OCI-LY7 (cell line): ENCODE data around the gene MYBPC2. TPM values are rescaled to one million over a fixed set of nuclear protein-coding genes. Genes with fewer than 3 reads are reported as not detected.

Experiments used
- BruUV-seq: library from RNA; stranded (reverse); fragments of 400-500 nt; replicated peaks from 2 replicates; lab custom pipeline; 2021; lab: Mats Ljungman, UMichigan
- CTCF ChIA-PET: fragments of 300-600 bp; sonication (Branson Sonifier 250); formaldehyde crosslinking; loops from one replicate; lab custom pipeline; 2022; ENCODE audit warnings: antibody characterized with exemption; ENCODE audit not compliant: unreplicated experiment; lab: Charles Lee
- POLR2A ChIA-PET: fragments of 300-600 bp; sonication (Branson Sonifier 250); formaldehyde crosslinking; loops from one replicate; lab custom pipeline; 2022; ENCODE audit warnings: antibody characterized with exemption; lab: Charles Lee
- DNase-seq: peaks from one replicate; pipeline ENCODE4 v3.0.0-alpha.2; 2015; ENCODE audit warnings: low spot score
- H2AFZ ChIP-seq: fragments of 200-600 bp; sonication (generic), shearing (Covaris generic); 2 replicates; pipeline ENCODE4 v1.6.1; 2014; ENCODE audit warnings: mild to moderate bottlenecking, antibody characterized with exemption, low read length, moderate library complexity
- H3K27ac ChIP-seq: fragments of 200-600 bp; sonication (generic); 2 replicates; pipeline ENCODE4 v1.5.1; 2014; ENCODE audit warnings: mixed run types, low read depth, mild to moderate bottlenecking, moderate library complexity, low read length, inconsistent platforms; ENCODE audit not compliant: poor library complexity, severe bottlenecking
- H3K36me3 ChIP-seq: fragments of 200-600 bp; sonication (generic); 2 replicates; pipeline ENCODE4 v1.6.1; 2014; ENCODE audit warnings: mild to moderate bottlenecking, antibody characterized with exemption, low read length, moderate library complexity, mixed read lengths; ENCODE audit not compliant: insufficient read depth
- H3K4me1 ChIP-seq: fragments of 200-600 bp; sonication (generic); 2 replicates; pipeline ENCODE4 v1.5.1; 2014; ENCODE audit warnings: mild to moderate bottlenecking, low read length; ENCODE audit not compliant: insufficient read depth, poor library complexity, severe bottlenecking
- H3K4me2 ChIP-seq: fragments of 200-600 bp; sonication (generic); 2 replicates; pipeline ENCODE4 v1.6.1; 2014; ENCODE audit warnings: mild to moderate bottlenecking, low read length
- H3K4me3 ChIP-seq: fragments of 200-600 bp; sonication (generic); 2 replicates; pipeline ENCODE4 v1.5.1; 2014; ENCODE audit warnings: mild to moderate bottlenecking, low read depth, low read length; ENCODE audit not compliant: poor library complexity, severe bottlenecking
- H3K79me2 ChIP-seq: fragments of 200-600 bp; sonication (generic); 2 replicates; pipeline ENCODE4 v1.6.1; 2016; ENCODE audit warnings: low read depth, mild to moderate bottlenecking, low read length, moderate library complexity, mixed read lengths; ENCODE audit not compliant: insufficient read depth
- H3K9me2 ChIP-seq: fragments of 200-600 bp; sonication (generic); 2 replicates; pipeline ENCODE4 v1.6.1; 2016; ENCODE audit warnings: mild to moderate bottlenecking, low read length, mixed read lengths; ENCODE audit not compliant: insufficient read depth
- H3K9me3 ChIP-seq: fragments of 200-600 bp; sonication (generic); 2 replicates; pipeline ENCODE4 v1.6.1; 2014; ENCODE audit warnings: mild to moderate bottlenecking, mixed run types, low read length, mixed read lengths
- H4K20me1 ChIP-seq: fragments of 200-600 bp; sonication (generic); 2 replicates; pipeline ENCODE4 v1.6.1; 2014; ENCODE audit warnings: mild to moderate bottlenecking, antibody characterized with exemption, low read length, moderate library complexity, mixed read lengths; ENCODE audit not compliant: insufficient read depth
- CTCF ChIP-seq: fragments of 200-600 bp; sonication (generic); conservative IDR thresholded peaks from 2 replicates; pipeline ENCODE4 v1.5.1; 2014; ENCODE audit warnings: mild to moderate bottlenecking, antibody characterized with exemption, low read length, moderate library complexity, mixed read lengths
- EZH2phosphoT487 ChIP-seq: fragments of 200-600 bp; sonication (generic); IDR thresholded peaks from 2 replicates; pipeline ENCODE4 v1.6.1; 2018; ENCODE audit warnings: low read depth, borderline replicate concordance, mild to moderate bottlenecking, mixed run types, antibody characterized with exemption, low read length, moderate library complexity, mixed read lengths
- intact Hi-C: fragments of 100-400 bp; cut with micrococcal nuclease; formaldehyde crosslinking; loops from one replicate; pipeline ENCODE4 v1.10.0; 2022; ENCODE audit not compliant: unreplicated experiment
- total RNA-seq, 2 experiments: library from RNA; depleted of rRNA in 1 of 2; stranded (reverse); fragments of >200 nt in 1 of 2; shearing (Covaris generic) in 1 of 2; gene quantifications; 2 replicates each; pipeline ENCODE4 v1.2.3, GENCODE V29; 2014 to 2022

Gene MYBPC2
- total RNA-seq, 2 experiments from 2014 or later, result 15.4 to 28.2 TPM

GRCh38 chr19:50512999-50513745, 80.5 kb downstream of the MYBPC2 start:
- DNase-seq, result no peak

DNA sequence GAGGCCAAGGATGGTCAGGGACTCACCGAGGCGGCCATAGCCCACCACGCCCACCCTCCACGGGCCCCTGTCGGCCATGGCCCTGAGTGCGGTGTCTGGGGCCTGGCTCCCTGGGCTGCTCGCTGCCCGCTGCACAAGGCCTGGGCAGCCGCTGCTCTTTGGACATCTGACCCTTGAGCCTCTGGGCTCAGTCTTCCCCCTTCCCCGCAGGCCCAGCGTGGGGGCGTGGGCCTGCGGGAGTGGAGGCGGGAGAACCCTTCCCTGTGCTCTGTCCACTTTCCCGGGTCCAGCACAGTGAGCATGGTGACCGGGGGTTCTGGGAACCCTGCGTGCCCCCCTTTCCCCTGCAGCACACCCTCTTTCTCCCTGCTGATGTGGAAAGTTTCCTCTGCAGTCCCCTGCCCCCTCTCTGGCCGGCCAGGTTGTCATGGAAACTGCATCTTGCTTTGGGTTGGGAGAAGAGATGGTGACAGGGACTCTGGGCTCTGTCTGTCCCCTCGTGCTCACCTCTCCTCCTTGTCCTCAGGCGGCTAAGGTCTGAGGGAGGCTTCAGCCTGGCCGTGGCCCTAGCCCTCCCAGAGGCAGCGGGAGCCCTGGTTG, 81.2 kb downstream of the MYBPC2 start, which contains the start of gene ASPDH:
Gene ASPDH, minus strand, starts transcription at position 168 of the 600 bp plus-strand sequence. Its CDS starts 90 bp downstream, at position 78.
- no peak for DNase-seq
- intact Hi-C loops, result no loop called here
- peaks cover 12% of the 10 kb centered on the region for H3K4me1 ChIP-seq
- TF ChIP-seq CTCF (no peak), EZH2phosphoT487 (no peak)
- no peak within 1 kb of the TSS for H3K4me3 ChIP-seq
- no peaks in the 10 kb centered on the region for H3K79me2 ChIP-seq
- H4K20me1 ChIP-seq, result no peaks in the 10 kb centered on the region
- POLR2A ChIA-PET, result no interaction called here
- no peaks in the 10 kb centered on the region for H3K9me2 ChIP-seq
- no peaks in the 10 kb centered on the region for H3K36me3 ChIP-seq
- BruUV-seq, result no TSS peak
- CTCF ChIA-PET, result no interaction called here
- no peak within 1 kb of the TSS for H3K4me2 ChIP-seq
- H3K9me3 ChIP-seq, result no peaks in the 10 kb centered on the region
- no peak within 1 kb of the TSS for H3K27ac ChIP-seq
- no peak within 1 kb of the TSS for H2AFZ ChIP-seq

More at GRCh38 chr19:50512999-50513745, 80.5 kb downstream of the MYBPC2 start:
- Histone ChIP-seq H4K20me1 (no peaks in the 10 kb centered on the region), H3K27ac (no peak overlapping the region), H3K4me2 (no peak overlapping the region), H3K9me3 (no peaks in the 10 kb centered on the region), H3K4me1 (peaks cover 12% of the 10 kb centered on the region), H3K79me2 (no peaks in the 10 kb centered on the region), H3K9me2 (no peaks in the 10 kb centered on the region), H3K4me3 (no peak overlapping the region), H2AFZ (no peak overlapping the region), H3K36me3 (no peaks in the 10 kb centered on the region)
- intact Hi-C loops, result no loop called here
- no peak for TF ChIP-seq EZH2phosphoT487
- TF ChIP-seq CTCF, result no peak
- POLR2A ChIA-PET, result no interaction called here
- CTCF ChIA-PET, result no interaction called here
- no TSS peak for BruUV-seq
